Astrocyte of the cerebellum (primary cell): ENCODE data around the gene BLMH.

Source experiments
- DNase-seq: peaks from one replicate; pipeline ENCODE4 v3.0.0-alpha.2; 2011; ENCODE audit warnings: low read depth
- H3K4me3 ChIP-seq: 2 replicates; pipeline ENCODE4 v1.5.1; 2011; ENCODE audit warnings: mild to moderate bottlenecking, low read depth, low read length, moderate library complexity
- in situ Hi-C: cut with HindIII; loops from 2 replicates; pipeline ENCODE4 v1.10.0; 2017; ENCODE audit warnings: low sequenced_read_pairs
- TF ChIP-seq, protein P1 (sequence below): IDR thresholded peaks from 2 replicates; pipeline ENCODE4 v1.5.1; 2012; ENCODE audit warnings: low read length, low read depth, moderate library complexity, mild to moderate bottlenecking; ENCODE audit errors: missing control alignments

Gene BLMH

GRCh38 chr17:30291543-30292285 lies at the start of gene BLMH:
Gene BLMH (minus strand): TSS chr17:30291944. CDS start chr17:30291819, 125 bp downstream.
- peak; percentile 24 for DNase-seq

DNA sequence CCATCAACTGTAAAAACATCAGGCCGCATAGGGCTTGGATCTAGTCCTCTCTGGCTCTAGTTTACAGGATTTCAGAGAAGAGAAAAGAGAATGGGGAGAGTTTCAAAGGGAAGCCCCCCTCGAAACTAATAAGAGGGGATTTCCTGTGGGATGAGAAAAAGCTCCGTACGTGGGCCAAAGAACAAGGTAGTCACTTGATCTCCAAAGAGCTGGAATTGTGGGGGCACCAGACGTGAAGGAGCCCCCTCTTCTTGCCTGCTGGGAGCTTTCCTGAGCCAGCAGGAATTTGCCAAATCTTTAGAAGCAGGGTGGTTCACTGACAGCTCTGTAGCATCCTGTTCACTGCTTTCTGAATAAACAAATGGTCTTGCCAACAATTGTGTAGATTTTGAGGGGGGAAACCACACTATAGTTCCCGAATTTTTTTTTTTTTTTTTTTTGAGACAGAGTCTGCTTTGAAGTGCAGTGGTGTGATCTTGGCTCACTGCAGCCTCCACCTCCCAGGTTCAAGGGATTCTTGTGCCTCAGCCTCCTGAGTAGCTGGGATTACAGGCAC lies 49.1 kb upstream of the BLMH start:
- TF ChIP-seq, protein P1, sequence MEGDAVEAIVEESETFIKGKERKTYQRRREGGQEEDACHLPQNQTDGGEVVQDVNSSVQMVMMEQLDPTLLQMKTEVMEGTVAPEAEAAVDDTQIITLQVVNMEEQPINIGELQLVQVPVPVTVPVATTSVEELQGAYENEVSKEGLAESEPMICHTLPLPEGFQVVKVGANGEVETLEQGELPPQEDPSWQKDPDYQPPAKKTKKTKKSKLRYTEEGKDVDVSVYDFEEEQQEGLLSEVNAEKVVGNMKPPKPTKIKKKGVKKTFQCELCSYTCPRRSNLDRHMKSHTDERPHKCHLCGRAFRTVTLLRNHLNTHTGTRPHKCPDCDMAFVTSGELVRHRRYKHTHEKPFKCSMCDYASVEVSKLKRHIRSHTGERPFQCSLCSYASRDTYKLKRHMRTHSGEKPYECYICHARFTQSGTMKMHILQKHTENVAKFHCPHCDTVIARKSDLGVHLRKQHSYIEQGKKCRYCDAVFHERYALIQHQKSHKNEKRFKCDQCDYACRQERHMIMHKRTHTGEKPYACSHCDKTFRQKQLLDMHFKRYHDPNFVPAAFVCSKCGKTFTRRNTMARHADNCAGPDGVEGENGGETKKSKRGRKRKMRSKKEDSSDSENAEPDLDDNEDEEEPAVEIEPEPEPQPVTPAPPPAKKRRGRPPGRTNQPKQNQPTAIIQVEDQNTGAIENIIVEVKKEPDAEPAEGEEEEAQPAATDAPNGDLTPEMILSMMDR, result no peak
- in situ Hi-C loops, result no loop called here
- no peak overlapping the region for H3K4me3 ChIP-seq
- peak; percentile 23 for DNase-seq

More at GRCh38 chr17:30291543-30292285, at the start of gene BLMH:
- in situ Hi-C loops, result no loop called here
- peak within 1 kb of the TSS; percentile 92 for H3K4me3 ChIP-seq
- TF ChIP-seq, protein P1, result no peak

GRCh38 chr17:30339086-30339485 lies 47.3 kb upstream of the BLMH start:
- in situ Hi-C loops, result no loop called here
- H3K4me3 ChIP-seq, result no peak overlapping the region
- TF ChIP-seq, protein P1, result no peak
- DNase-seq, result no peak

- in situ Hi-C loops, result no loop called here
- DNase-seq, result no peak
- H3K4me3 ChIP-seq, result no peak overlapping the region
- TF ChIP-seq, protein P1, result no peak
Measured at GRCh38 chr17:30337393-30337999, 45.8 kb upstream of the BLMH start.

- TF ChIP-seq, protein P1, result peak; percentile 44
- no peak overlapping the region for H3K4me3 ChIP-seq
- DNase-seq, result no peak
- in situ Hi-C loops, result no loop called here
Measured at GRCh38 chr17:30336369-30337171, 44.8 kb upstream of the BLMH start.

- in situ Hi-C loops, result no loop called here
- DNase-seq, result no peak
- TF ChIP-seq, protein P1, result no peak
- no peak overlapping the region for H3K4me3 ChIP-seq
Measured at GRCh38 chr17:30334421-30334820, 42.7 kb upstream of the BLMH start.
